Activated naive CD4-positive, alpha-beta T cell treated with anti-CD3 and anti-CD28 coated beads for 36 hours (primary cell): Measurements from ENCODE around the gene ABCC4. TPM values are rescaled to one million over a fixed set of nuclear protein-coding genes. Genes with fewer than 3 reads are reported as not detected.
"Not testable (repeated sequence)": the region's sequence is repeated elsewhere in the genome, so short reads cannot be mapped to it uniquely, and the experiment has no call there.

Source experiments
- CTCF ChIA-PET: fragments of 350-600 bp; sonication (Branson Sonifier 250); formaldehyde crosslinking; loops from one replicate; lab custom pipeline; 2021; ENCODE audit warnings: antibody characterized with exemption; lab: Charles Lee
- DNase-seq: peaks from one replicate; pipeline ENCODE4 v3.0.0-alpha.2; 2020
- H3K27ac Mint-ChIP-seq: one replicate; pipeline ENCODE4 v1.8.0; 2021; ENCODE audit warnings: mild to moderate bottlenecking, mixed read lengths
- H3K27me3 Mint-ChIP-seq: one replicate; pipeline ENCODE4 v1.8.0; 2021; ENCODE audit warnings: low read depth, mixed read lengths
- H3K36me3 Mint-ChIP-seq: one replicate; pipeline ENCODE4 v1.8.0; 2021; ENCODE audit warnings: low read depth, mixed read lengths
- H3K4me1 Mint-ChIP-seq: one replicate; pipeline ENCODE4 v1.8.0; 2021; ENCODE audit warnings: low read depth, mixed read lengths
- H3K4me3 Mint-ChIP-seq: one replicate; pipeline ENCODE4 v1.8.0; 2021; ENCODE audit warnings: mild to moderate bottlenecking, moderate library complexity, mixed read lengths
- H3K9me3 Mint-ChIP-seq: one replicate; pipeline ENCODE4 v1.8.0; 2021; ENCODE audit warnings: mixed read lengths
- intact Hi-C: fragments of 100-400 bp; cut with micrococcal nuclease; formaldehyde crosslinking; loops from one replicate; pipeline ENCODE4 v1.15.1; 2023
- total RNA-seq, 2 experiments: library from RNA; stranded (reverse); gene quantifications; one replicate each; pipeline ENCODE4 v1.2.3, GENCODE V29; 2021

The ABCC4 gene
- total RNA-seq, 2 experiments from 2014 or later, result 8.0 to 8.1 TPM

- no peak for DNase-seq
- CTCF ChIA-PET, result interaction anchor here (1.1 to 4.6 kb wide), 4 partner anchors 10 to 106 kb away, joined by 4 to 55 read pairs (median 4); no protein-coding TSS in a partner anchor
- Mint-ChIP-seq H3K27me3 (no peaks in the 10 kb centered on the region), H3K4me1 (peaks cover 24% of the 10 kb centered on the region), H3K9me3 (peaks cover 4% of the 10 kb centered on the region), H3K27ac (no peak overlapping the region), H3K36me3 (peaks cover 16% of the 10 kb centered on the region), H3K4me3 (no peak overlapping the region)
- intact Hi-C loops, result loop anchor here (5.0 kb wide), 1 partner anchor 537 kb away; no protein-coding TSS in a partner anchor
Measured at GRCh38 chr13:95295026-95295425, 6.2 kb downstream of the ABCC4 start.

GRCh38 chr13:95292622-95293021 lies 8.6 kb downstream of the ABCC4 start:
- no peak overlapping the region for H3K27ac Mint-ChIP-seq
- no peaks in the 10 kb centered on the region for H3K27me3 Mint-ChIP-seq
- CTCF ChIA-PET, result interaction anchor here (0.6 kb wide), 1 partner anchor 106 kb away, joined by 3 read pairs; no protein-coding TSS in a partner anchor
- H3K9me3 Mint-ChIP-seq, result peaks cover 4% of the 10 kb centered on the region
- H3K36me3 Mint-ChIP-seq, result peaks cover 18% of the 10 kb centered on the region
- H3K4me1 Mint-ChIP-seq, result peaks cover 8% of the 10 kb centered on the region
- no peak overlapping the region for H3K4me3 Mint-ChIP-seq
- intact Hi-C loops, result no loop called here
- DNase-seq, result no peak

- H3K27me3 Mint-ChIP-seq, H3K27ac Mint-ChIP-seq, H3K9me3 Mint-ChIP-seq, H3K4me3 Mint-ChIP-seq, DNase-seq, intact Hi-C loops, H3K4me1 Mint-ChIP-seq: not testable (repeated sequence)
- H3K36me3 Mint-ChIP-seq, result peaks cover 16% of the 10 kb centered on the region
- CTCF ChIA-PET, result interaction anchor here (0.6 kb wide), 1 partner anchor 160 kb away, joined by 3 read pairs; no protein-coding TSS in a partner anchor
Measured at GRCh38 chr13:95289901-95290300, 11.3 kb downstream of the ABCC4 start.

- H3K9me3 Mint-ChIP-seq, result peaks cover 4% of the 10 kb centered on the region
- no peak overlapping the region for H3K27ac Mint-ChIP-seq
- H3K36me3 Mint-ChIP-seq, result peaks cover 14% of the 10 kb centered on the region
- H3K4me3 Mint-ChIP-seq, result no peak overlapping the region
- intact Hi-C loops, result no loop called here
- no peak for DNase-seq
- H3K27me3 Mint-ChIP-seq, result no peaks in the 10 kb centered on the region
- CTCF ChIA-PET, result interaction anchor here (1.1 to 2.0 kb wide), 4 partner anchors 8 to 18 kb away, joined by 4 to 10 read pairs (median 5); partner anchors contain the start of gene ABCC4
- H3K4me1 Mint-ChIP-seq, result no peaks in the 10 kb centered on the region
Measured at GRCh38 chr13:95289020-95289444, 12.2 kb downstream of the ABCC4 start.

GRCh38 chr13:95284436-95284835 lies 16.8 kb downstream of the ABCC4 start:
- DNase-seq, result no peak
- H3K4me3 Mint-ChIP-seq, result no peak overlapping the region
- peaks cover 5% of the 10 kb centered on the region for H3K9me3 Mint-ChIP-seq
- intact Hi-C loops, result loop anchor here (5.0 kb wide), 1 partner anchor 102 kb away; no protein-coding TSS in a partner anchor
- H3K36me3 Mint-ChIP-seq, result peaks cover 9% of the 10 kb centered on the region
- no peaks in the 10 kb centered on the region for H3K27me3 Mint-ChIP-seq
- CTCF ChIA-PET, result interaction anchor here (0.7 kb wide), 1 partner anchor 440 kb away, joined by 3 read pairs; no protein-coding TSS in a partner anchor
- no peak overlapping the region for H3K27ac Mint-ChIP-seq
- peaks cover 10% of the 10 kb centered on the region for H3K4me1 Mint-ChIP-seq

- no peaks in the 10 kb centered on the region for H3K27me3 Mint-ChIP-seq
Measured at GRCh38 chr13:95279016-95279415, 22.2 kb downstream of the ABCC4 start.

GRCh38 chr13:95276037-95276505 lies 25.2 kb downstream of the ABCC4 start:
- Mint-ChIP-seq H3K27ac (no peak overlapping the region), H3K36me3 (peaks cover 6% of the 10 kb centered on the region), H3K4me3 (no peak overlapping the region), H3K9me3 (no peaks in the 10 kb centered on the region), H3K27me3 (no peaks in the 10 kb centered on the region), H3K4me1 (peaks cover 8% of the 10 kb centered on the region)
- intact Hi-C loops, result no loop called here
- CTCF ChIA-PET, result interaction anchor here (1.3 kb wide), 1 partner anchor 128 kb away, joined by 5 read pairs; no protein-coding TSS in a partner anchor
- DNase-seq, result no peak

More at GRCh38 chr13:95279016-95279415, 22.2 kb downstream of the ABCC4 start:
- H3K27ac Mint-ChIP-seq, result no peak overlapping the region
- CTCF ChIA-PET, result no interaction called here
- intact Hi-C loops, result no loop called here
- H3K36me3 Mint-ChIP-seq, result peaks cover 12% of the 10 kb centered on the region
- peaks cover 5% of the 10 kb centered on the region for H3K9me3 Mint-ChIP-seq
- peaks cover 12% of the 10 kb centered on the region for H3K4me1 Mint-ChIP-seq
- no peak overlapping the region for H3K4me3 Mint-ChIP-seq
- no peak for DNase-seq

GRCh38 chr13:95275322-95276036 lies 25.8 kb downstream of the ABCC4 start:
- peaks cover 5% of the 10 kb centered on the region for H3K36me3 Mint-ChIP-seq
- intact Hi-C loops, result no loop called here
- CTCF ChIA-PET, result interaction anchor here (1.3 kb wide), 1 partner anchor 129 kb away, joined by 5 read pairs; no protein-coding TSS in a partner anchor

GRCh38 chr13:95273592-95274132 lies 27.6 kb downstream of the ABCC4 start:
- H3K4me1 Mint-ChIP-seq, DNase-seq, H3K27ac Mint-ChIP-seq, H3K9me3 Mint-ChIP-seq, H3K4me3 Mint-ChIP-seq, H3K27me3 Mint-ChIP-seq, intact Hi-C loops, H3K36me3 Mint-ChIP-seq: not testable (repeated sequence)
- CTCF ChIA-PET, result interaction anchor here (0.9 to 1.4 kb wide), 2 partner anchors 84 to 108 kb away, joined by 3 read pairs; no protein-coding TSS in a partner anchor

More at GRCh38 chr13:95275322-95276036, 25.8 kb downstream of the ABCC4 start:
- DNase-seq, result no peak
- Mint-ChIP-seq H3K4me3 (no peak overlapping the region), H3K27ac (no peak overlapping the region), H3K27me3 (no peaks in the 10 kb centered on the region), H3K9me3 (no peaks in the 10 kb centered on the region), H3K4me1 (peaks cover 4% of the 10 kb centered on the region)

GRCh38 chr13:95272076-95272475 lies 29.2 kb downstream of the ABCC4 start:
- H3K36me3 Mint-ChIP-seq, result peaks cover 19% of the 10 kb centered on the region
- intact Hi-C loops, H3K27me3 Mint-ChIP-seq, H3K27ac Mint-ChIP-seq, H3K9me3 Mint-ChIP-seq, DNase-seq, H3K4me1 Mint-ChIP-seq, H3K4me3 Mint-ChIP-seq: not testable (repeated sequence)
- CTCF ChIA-PET, result interaction anchor here (0.6 to 1.1 kb wide), 2 partner anchors 16 to 17 kb away, joined by 5 to 6 read pairs; no protein-coding TSS in a partner anchor

- H3K4me1 Mint-ChIP-seq, result peaks cover 4% of the 10 kb centered on the region
- H3K27me3 Mint-ChIP-seq, result no peaks in the 10 kb centered on the region
- H3K27ac Mint-ChIP-seq, result no peak overlapping the region
- CTCF ChIA-PET, result interaction anchor here (0.6 kb wide), 1 partner anchor 45 kb away, joined by 3 read pairs; no protein-coding TSS in a partner anchor
- intact Hi-C loops, result no loop called here
- H3K36me3 Mint-ChIP-seq, result peaks cover 36% of the 10 kb centered on the region
- peaks cover 3% of the 10 kb centered on the region for H3K9me3 Mint-ChIP-seq
- no peak for DNase-seq
- no peak overlapping the region for H3K4me3 Mint-ChIP-seq
Measured at GRCh38 chr13:95269756-95270155, 31.5 kb downstream of the ABCC4 start.
